Measurements from ENCODE around the gene RAVER2. TPM values are rescaled to one million over a fixed set of nuclear protein-coding genes. Genes with fewer than 3 reads are reported as not detected.
"Not testable (repeated sequence)": the region's sequence is repeated elsewhere in the genome, so short reads cannot be mapped to it uniquely, and the experiment has no call there.

RAVER2 gene
- total RNA-seq, 1 donor from 2014 or later, result 18.6 TPM

DNA sequence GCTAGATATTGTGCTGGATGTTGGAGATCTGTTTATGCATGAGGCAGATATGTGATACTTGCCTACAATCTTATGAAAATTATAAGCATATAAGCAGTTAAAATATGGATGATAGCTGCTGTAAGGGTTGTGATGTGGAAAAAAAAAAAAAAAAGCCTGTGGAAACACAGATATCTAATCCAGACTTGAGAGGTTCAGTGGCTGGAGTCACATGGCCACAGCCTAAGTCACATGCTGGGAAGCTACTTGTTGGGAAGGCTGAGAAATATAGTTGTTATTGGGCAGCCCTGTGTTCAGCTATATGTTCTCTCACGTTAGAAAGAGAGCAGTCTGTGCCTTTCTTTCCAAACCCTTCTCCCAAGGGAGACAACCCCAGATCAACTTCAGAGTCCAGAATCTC, 15.1 kb downstream of the RAVER2 start:
- no peaks in the 10 kb centered on the region for H3K27me3 Mint-ChIP-seq (ENCODE audit: low read depth)
- no peak for DNase-seq (ENCODE audit: low spot score in 2 of 2, unreplicated experiment in 2 of 2)
- peaks cover 15% of the 10 kb centered on the region for H3K9me3 Mint-ChIP-seq
- H3K4me3 Mint-ChIP-seq, result no peak overlapping the region
- peaks cover 11% of the 10 kb centered on the region for H3K4me1 Mint-ChIP-seq
- peaks cover 12% of the 10 kb centered on the region for H3K36me3 Mint-ChIP-seq
- TF ChIP-seq, protein P1, sequence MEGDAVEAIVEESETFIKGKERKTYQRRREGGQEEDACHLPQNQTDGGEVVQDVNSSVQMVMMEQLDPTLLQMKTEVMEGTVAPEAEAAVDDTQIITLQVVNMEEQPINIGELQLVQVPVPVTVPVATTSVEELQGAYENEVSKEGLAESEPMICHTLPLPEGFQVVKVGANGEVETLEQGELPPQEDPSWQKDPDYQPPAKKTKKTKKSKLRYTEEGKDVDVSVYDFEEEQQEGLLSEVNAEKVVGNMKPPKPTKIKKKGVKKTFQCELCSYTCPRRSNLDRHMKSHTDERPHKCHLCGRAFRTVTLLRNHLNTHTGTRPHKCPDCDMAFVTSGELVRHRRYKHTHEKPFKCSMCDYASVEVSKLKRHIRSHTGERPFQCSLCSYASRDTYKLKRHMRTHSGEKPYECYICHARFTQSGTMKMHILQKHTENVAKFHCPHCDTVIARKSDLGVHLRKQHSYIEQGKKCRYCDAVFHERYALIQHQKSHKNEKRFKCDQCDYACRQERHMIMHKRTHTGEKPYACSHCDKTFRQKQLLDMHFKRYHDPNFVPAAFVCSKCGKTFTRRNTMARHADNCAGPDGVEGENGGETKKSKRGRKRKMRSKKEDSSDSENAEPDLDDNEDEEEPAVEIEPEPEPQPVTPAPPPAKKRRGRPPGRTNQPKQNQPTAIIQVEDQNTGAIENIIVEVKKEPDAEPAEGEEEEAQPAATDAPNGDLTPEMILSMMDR (IDR thresholded peaks at IDR 0.05; ENCODE audit: unreplicated experiment), result no peak
- no peak overlapping the region for H3K27ac Mint-ChIP-seq

- H3K27me3 Mint-ChIP-seq (ENCODE audit: low read depth), result no peaks in the 10 kb centered on the region
Measured at GRCh38 chr1:64765012-64765411, 20.1 kb downstream of the RAVER2 start.

GRCh38 chr1:64765826-64766225, 21.0 kb downstream of the RAVER2 start:
- H3K27me3 Mint-ChIP-seq (ENCODE audit: low read depth), result no peaks in the 10 kb centered on the region
- DNase-seq (ENCODE audit: low spot score in 2 of 2, unreplicated experiment in 2 of 2), result no peak
- no peak overlapping the region for H3K27ac Mint-ChIP-seq
- H3K36me3 Mint-ChIP-seq, result peaks cover 21% of the 10 kb centered on the region
- H3K4me1 Mint-ChIP-seq, result no peaks in the 10 kb centered on the region
- TF ChIP-seq, protein P1 (IDR thresholded peaks at IDR 0.05; ENCODE audit: unreplicated experiment), result no peak
- H3K9me3 Mint-ChIP-seq, result peaks cover 16% of the 10 kb centered on the region
- no peak overlapping the region for H3K4me3 Mint-ChIP-seq

More at GRCh38 chr1:64765012-64765411, 20.1 kb downstream of the RAVER2 start:
- Mint-ChIP-seq H3K4me3 (no peak overlapping the region), H3K9me3 (peaks cover 8% of the 10 kb centered on the region), H3K27ac (no peak overlapping the region), H3K4me1 (peaks cover 4% of the 10 kb centered on the region), H3K36me3 (peaks cover 13% of the 10 kb centered on the region)
- DNase-seq (ENCODE audit: low spot score in 2 of 2, unreplicated experiment in 2 of 2), result no peak
- TF ChIP-seq, protein P1 (IDR thresholded peaks at IDR 0.05; ENCODE audit: unreplicated experiment), result no peak

DNA sequence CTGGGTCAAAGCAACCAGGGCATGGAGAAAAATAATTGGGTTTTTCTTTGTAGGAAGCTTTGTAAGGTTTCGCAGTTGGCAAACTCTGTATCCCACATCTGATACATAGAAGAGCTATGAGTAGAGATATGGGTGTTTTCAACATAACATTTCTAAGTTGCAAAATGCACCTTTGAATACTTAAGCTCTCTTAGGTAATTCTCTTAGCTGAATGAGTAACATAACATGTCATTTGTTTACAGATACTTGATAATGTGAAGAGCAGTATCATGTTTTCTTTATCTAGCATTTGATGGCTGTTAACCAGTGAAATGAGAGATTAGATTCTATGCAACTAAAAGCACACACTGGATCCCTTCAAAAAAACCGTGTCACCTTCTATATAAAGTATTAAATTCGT, 21.6 kb downstream of the RAVER2 start:
- DNase-seq (ENCODE audit: low spot score in 2 of 2, unreplicated experiment in 2 of 2), result no peak
- no peak overlapping the region for H3K4me3 Mint-ChIP-seq
- no peaks in the 10 kb centered on the region for H3K4me1 Mint-ChIP-seq
- TF ChIP-seq, protein P1 (IDR thresholded peaks at IDR 0.05; ENCODE audit: unreplicated experiment), result no peak
- peaks cover 22% of the 10 kb centered on the region for H3K9me3 Mint-ChIP-seq
- peaks cover 26% of the 10 kb centered on the region for H3K36me3 Mint-ChIP-seq
- no peak overlapping the region for H3K27ac Mint-ChIP-seq
- no peaks in the 10 kb centered on the region for H3K27me3 Mint-ChIP-seq (ENCODE audit: low read depth)

DNA sequence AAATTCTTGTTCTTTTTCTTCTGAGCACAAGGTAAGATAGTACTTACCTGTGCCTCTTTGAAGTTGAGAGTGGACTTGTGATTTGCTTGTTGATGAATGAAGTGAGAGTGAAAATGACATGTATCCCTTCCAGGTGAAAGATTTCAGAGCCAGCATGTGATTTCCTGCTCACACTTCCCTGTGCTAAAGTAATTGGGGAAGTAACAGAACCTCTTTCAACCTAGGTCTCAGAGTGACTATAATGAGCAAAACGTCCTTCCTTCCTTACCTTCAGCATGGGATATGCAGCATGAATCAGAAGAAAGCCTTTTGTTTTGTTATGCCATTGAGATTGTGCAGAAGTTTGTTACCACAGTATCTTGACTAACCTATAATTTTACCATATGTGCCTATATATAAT, 24.6 kb downstream of the RAVER2 start:
- Mint-ChIP-seq H3K4me3 (no peak overlapping the region), H3K9me3 (peaks cover 28% of the 10 kb centered on the region), H3K27ac (no peak overlapping the region), H3K4me1 (no peaks in the 10 kb centered on the region), H3K36me3 (peaks cover 43% of the 10 kb centered on the region), H3K27me3 (ENCODE audit: low read depth) (no peaks in the 10 kb centered on the region)
- no peak for DNase-seq (ENCODE audit: low spot score in 2 of 2, unreplicated experiment in 2 of 2)
- TF ChIP-seq, protein P1 (IDR thresholded peaks at IDR 0.05; ENCODE audit: unreplicated experiment), result no peak

DNA sequence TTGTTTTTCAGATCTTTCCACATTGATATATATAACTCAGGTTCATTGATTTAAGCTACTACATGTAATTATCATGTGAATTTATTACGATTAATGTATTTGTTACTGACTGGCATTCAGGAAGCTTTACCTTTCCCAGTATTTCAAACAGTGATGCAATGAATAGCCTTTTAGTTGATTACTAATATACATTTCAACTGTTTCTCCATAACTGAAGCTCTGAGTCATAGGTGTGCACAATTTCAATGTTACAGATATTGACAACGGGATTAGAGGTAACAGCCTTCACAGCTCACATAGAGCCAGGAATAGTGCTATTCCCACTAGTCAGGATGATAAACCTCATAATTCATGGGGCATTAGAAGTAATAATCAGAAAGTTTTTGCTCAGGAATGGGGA, 25.1 kb downstream of the RAVER2 start:
- no peak overlapping the region for H3K27ac Mint-ChIP-seq
- H3K36me3 Mint-ChIP-seq, result peaks cover 48% of the 10 kb centered on the region
- TF ChIP-seq, protein P1 (IDR thresholded peaks at IDR 0.05; ENCODE audit: unreplicated experiment), result no peak
- DNase-seq (ENCODE audit: low spot score in 2 of 2, unreplicated experiment in 2 of 2), result no peak
- H3K4me1 Mint-ChIP-seq, result no peaks in the 10 kb centered on the region
- H3K27me3 Mint-ChIP-seq (ENCODE audit: low read depth), result no peaks in the 10 kb centered on the region
- no peak overlapping the region for H3K4me3 Mint-ChIP-seq
- H3K9me3 Mint-ChIP-seq, result peaks cover 33% of the 10 kb centered on the region

DNA sequence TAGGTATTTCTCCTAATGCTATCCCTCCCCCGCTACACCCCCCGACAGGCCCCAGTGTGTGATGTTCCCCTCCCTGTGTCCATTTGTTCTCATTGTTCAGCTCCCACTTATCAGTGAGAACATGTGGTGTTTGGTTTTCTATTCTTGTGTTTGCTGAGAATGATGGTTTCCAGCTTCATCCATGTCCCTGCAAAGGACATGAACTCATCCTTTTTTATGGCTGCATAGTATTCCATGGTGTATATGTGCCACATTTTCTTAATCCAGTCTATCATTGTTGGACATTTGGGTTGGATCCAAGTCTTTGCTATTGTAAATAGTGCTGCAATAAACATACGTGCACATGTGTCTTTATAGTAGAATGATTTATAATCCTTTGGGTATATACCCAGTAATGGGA, 28.4 kb downstream of the RAVER2 start:
- Mint-ChIP-seq H3K9me3 (peaks cover 34% of the 10 kb centered on the region), H3K36me3 (peaks cover 52% of the 10 kb centered on the region)

More for the DNA sequence above, 28.4 kb downstream of the RAVER2 start:
- H3K4me1 Mint-ChIP-seq; H3K27me3 Mint-ChIP-seq (ENCODE audit: low read depth); H3K4me3 Mint-ChIP-seq; H3K27ac Mint-ChIP-seq; DNase-seq (ENCODE audit: low spot score in 2 of 2, unreplicated experiment in 2 of 2): not testable (repeated sequence)
